Measurements from ENCODE around the gene XAB2.

XAB2 gene

GRCh38 chr19:7629347-7630054, at the start of gene XAB2, which contains the start of gene PET100:
Gene XAB2, minus strand, starts transcription at chr19:7629545. Its CDS starts 18 bp downstream, at chr19:7629527.
Gene PET100, plus strand, starts transcription at chr19:7629793. Its CDS starts 41 bp downstream, at chr19:7629834.
- DNase-seq (ENCODE audit: low read depth in 2 of 2): peak; percentile 88

GRCh38 chr19:7677669-7678311, 48.4 kb upstream of the XAB2 start:
- no peak for DNase-seq (ENCODE audit: low read depth in 2 of 2)

- DNase-seq (ENCODE audit: low read depth in 2 of 2): no peak
Observed at GRCh38 chr19:7676854-7677253, 47.5 kb upstream of the XAB2 start, which contains the start of gene MCEMP1. Gene MCEMP1, plus strand, starts transcription at chr19:7677090. Its CDS starts 31 bp downstream, at chr19:7677121.

- DNase-seq (ENCODE audit: low read depth in 2 of 2): no peak
Observed at GRCh38 chr19:7676376-7676775, 47.0 kb upstream of the XAB2 start.

- no peak for DNase-seq (ENCODE audit: low read depth in 2 of 2)
Observed at GRCh38 chr19:7674010-7675005, 45.0 kb upstream of the XAB2 start.

DNA sequence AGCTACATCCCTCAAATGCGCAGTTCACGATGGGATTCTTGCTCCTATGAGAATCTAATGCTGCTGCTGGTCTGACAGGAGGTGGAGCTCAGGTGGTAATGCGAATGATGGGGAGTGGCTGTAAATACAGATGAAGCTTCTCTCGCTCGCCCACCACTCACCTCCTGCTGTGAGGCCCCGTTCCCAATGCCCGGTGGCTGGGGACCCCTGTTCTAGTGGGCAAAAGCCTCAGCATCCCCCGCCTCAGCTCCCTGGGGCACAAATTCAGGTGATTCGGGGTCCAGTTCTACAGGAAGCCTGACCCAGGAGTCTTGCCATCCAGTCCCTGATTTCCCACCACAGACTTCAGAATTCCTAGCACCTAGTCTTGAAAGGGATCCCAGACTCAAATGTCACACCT, 43.2 kb upstream of the XAB2 start:
- no peak for DNase-seq (ENCODE audit: low read depth in 2 of 2)

GRCh38 chr19:7670790-7671189, 41.4 kb upstream of the XAB2 start:
- no peak for DNase-seq (ENCODE audit: low read depth in 2 of 2)

GRCh38 chr19:7670150-7670783, 40.9 kb upstream of the XAB2 start:
- DNase-seq (ENCODE audit: low read depth in 2 of 2): no peak

GRCh38 chr19:7669641-7670040, 40.3 kb upstream of the XAB2 start:
- DNase-seq (ENCODE audit: low read depth in 2 of 2): no peak

DNA sequence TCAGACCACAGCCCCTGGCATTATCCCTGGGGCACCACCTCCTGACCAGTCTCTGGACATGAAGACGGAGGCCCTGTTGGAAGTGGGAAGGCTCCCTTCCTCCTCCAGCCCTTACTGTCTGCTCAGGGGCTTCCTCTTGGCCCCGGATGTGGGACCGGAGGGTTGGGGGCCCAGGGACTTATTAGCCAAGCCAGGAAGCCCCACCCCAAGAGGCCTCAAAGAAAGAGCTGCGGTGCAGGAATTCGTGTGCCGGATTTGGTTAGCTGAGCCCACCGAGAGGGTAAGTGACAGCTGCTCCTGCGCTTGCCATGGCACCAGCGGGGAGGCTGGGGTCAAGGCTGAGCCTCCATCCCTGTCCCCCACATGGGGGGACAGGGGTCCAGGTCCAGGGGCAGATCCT, 39.5 kb upstream of the XAB2 start, which contains the start of gene RETN:
TSS of gene RETN (plus strand) at position 208 of the 400 bp plus-strand sequence. CDS start 278 bp downstream, outside the sequence.
- DNase-seq (ENCODE audit: low read depth in 2 of 2): no peak

GRCh38 chr19:7665076-7665475, 35.7 kb upstream of the XAB2 start:
- no peak for DNase-seq (ENCODE audit: low read depth in 2 of 2)

GRCh38 chr19:7663706-7664105, 34.4 kb upstream of the XAB2 start:
- DNase-seq (ENCODE audit: low read depth in 2 of 2): no peak

DNA sequence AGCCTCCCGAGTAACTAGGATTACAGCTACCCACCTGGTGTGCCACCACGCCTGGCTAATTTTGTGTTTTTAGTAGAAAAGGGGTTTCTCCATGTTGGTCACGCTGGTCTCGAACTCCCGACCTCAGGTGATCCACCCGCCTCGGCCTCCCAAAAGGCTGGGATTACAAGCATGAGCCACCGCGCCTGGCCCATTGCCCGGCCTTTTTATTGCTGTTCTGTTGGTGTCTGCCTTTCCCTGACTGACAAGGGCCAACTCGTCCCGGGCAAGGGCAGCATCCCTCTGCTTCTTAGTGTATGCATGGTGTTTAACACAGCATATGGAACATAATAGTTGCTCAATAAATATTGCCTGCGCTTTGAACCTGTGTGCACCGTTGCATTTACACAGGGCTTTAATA, 33.3 kb upstream of the XAB2 start:
- no peak for DNase-seq (ENCODE audit: low read depth in 2 of 2)

DNA sequence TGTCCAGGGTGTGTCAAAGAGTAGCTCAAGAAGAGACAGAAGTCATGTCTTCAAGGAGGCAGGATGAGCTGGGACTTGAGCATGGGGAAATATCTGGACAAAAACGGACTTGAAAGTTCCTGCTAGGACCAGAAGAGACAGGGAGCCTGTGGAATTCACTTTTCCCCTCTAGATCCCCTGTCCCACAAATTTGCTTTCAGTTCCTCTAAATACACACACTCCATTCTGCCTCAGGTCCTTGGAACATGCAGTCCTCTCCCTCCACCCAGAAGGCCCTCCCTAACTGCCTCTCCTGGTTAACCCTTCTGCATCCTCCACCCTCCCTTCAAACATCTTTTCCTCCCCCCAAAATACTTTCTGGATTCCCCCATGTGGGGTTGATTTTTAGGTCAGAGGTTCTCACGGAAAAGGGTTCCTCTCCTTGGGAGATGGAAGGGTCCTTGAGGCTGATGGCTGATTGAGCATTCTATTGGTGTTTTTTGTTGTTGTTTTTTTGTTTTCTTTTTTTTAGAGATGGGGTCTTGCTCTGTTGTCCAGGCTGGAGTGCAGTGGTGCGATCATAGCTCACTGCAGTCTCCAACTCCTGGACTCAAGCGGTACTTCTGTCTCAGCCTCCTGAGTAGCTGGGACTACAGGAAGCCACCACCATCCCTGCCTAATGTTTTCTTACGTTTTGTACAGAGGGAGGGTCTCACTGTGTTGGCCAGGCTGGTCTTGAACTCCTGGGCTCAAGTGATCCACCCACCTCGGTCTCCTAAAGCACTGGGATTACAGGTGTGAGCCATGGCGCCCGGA, 32.6 kb upstream of the XAB2 start:
- no peak for DNase-seq (ENCODE audit: low read depth in 2 of 2)

DNA sequence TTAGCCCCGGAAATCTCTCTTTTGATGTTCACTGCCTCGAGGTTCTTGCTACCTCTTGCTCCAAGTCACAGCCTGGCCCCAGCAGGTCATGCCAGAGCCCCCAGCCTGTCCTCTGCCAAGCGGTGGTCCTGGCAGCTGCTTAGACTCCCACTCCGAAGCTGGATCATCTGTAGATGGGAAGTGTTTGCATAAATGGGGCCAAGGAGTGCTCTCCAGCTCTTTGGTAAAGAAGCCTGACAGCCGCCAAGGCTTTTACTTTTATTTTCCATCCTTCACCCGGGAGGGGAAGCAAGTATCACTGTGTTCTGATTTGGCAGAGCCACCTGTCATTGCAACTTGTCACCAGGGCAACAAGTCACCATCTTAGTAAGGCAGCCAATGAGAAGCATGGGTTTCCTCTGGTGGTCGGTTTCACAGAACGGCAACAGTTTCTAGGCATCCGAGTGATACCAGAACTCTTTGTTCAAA, 28.9 kb upstream of the XAB2 start:
- DNase-seq (ENCODE audit: low read depth in 2 of 2): no peak

GRCh38 chr19:7657131-7657751, 27.9 kb upstream of the XAB2 start:
- no peak for DNase-seq (ENCODE audit: low read depth in 2 of 2)

- no peak for DNase-seq (ENCODE audit: low read depth in 2 of 2)
Observed at GRCh38 chr19:7655581-7655980, 26.2 kb upstream of the XAB2 start.

GRCh38 chr19:7654401-7654800, 25.1 kb upstream of the XAB2 start:
- DNase-seq (ENCODE audit: low read depth in 2 of 2): no peak

GRCh38 chr19:7652061-7652641, 22.8 kb upstream of the XAB2 start:
- peak; percentile 72 to 77 for DNase-seq (ENCODE audit: low read depth in 2 of 2)

DNA sequence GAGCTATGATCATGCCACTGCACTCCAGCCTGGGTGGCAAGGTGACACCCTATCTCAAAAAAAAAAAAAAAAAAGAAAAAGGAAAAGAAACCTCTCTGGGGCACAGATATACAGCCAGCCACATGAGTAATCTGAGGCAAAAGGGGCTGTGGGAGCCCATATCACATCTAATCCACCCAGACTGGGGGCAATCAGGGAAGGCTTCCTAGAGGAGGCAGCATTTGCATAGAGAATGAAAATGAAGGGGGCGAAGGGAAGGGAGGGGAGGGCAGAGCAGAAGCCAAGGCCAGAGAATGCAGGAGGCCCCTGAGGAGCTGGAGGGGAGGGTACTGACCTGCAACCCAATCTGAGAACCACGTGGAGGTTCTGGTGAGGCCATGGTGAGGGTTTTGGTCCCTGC, 20.8 kb upstream of the XAB2 start:
- no peak for DNase-seq (ENCODE audit: low read depth in 2 of 2)

All from stimulated activated CD4-positive, alpha-beta T cell treated with anti-CD3 and anti-CD28 coated beads, Interleukin-12 subunit alpha, Interleukin-12 subunit beta, amount 100 ng/mL, for 24 hours (primary cell).